Astrocyte (in vitro differentiated cells and primary cell): ENCODE measurements around the gene CD300LD. TPM values are rescaled to one million over a fixed set of nuclear protein-coding genes. Genes with fewer than 3 reads are reported as not detected.

Experiments
- DNase-seq: peaks from one replicate; pipeline ENCODE4 v3.0.0-alpha.2; 2010; ENCODE audit warnings: low read depth
- FAIRE-seq: peaks from 2 replicates; lab custom pipeline; 2011; peaks lifted over from hg19 to GRCh38; lab: Jason Lieb, UNC
- H2AFZ ChIP-seq: 2 replicates; pipeline ENCODE4 v1.6.0; 2012; ENCODE audit warnings: low read depth, low read length, inconsistent platforms
- H3K27ac ChIP-seq: 2 replicates; pipeline ENCODE4 v1.5.1; 2011; ENCODE audit warnings: low read depth, low read length, inconsistent platforms
- H3K27me3 ChIP-seq: 2 replicates; pipeline ENCODE4 v1.6.0; 2011; ENCODE audit warnings: low read length, inconsistent platforms; ENCODE audit not compliant: insufficient read depth
- H3K36me3 ChIP-seq: 2 replicates; pipeline ENCODE4 v1.5.1; 2011; ENCODE audit warnings: low read length, inconsistent platforms; ENCODE audit not compliant: insufficient read depth
- H3K4me1 ChIP-seq: 2 replicates; pipeline ENCODE4 v1.5.1; 2011; ENCODE audit warnings: low read length, inconsistent platforms; ENCODE audit not compliant: insufficient read depth
- H3K4me2 ChIP-seq: 2 replicates; pipeline ENCODE4 v1.6.0; 2012; ENCODE audit warnings: low read length, inconsistent platforms
- H3K4me3 ChIP-seq: 2 replicates; pipeline ENCODE4 v1.5.1; 2011; ENCODE audit warnings: low read depth, mild to moderate bottlenecking, low read length, inconsistent platforms; ENCODE audit not compliant: insufficient read depth
- H3K79me2 ChIP-seq: 2 replicates; pipeline ENCODE4 v1.6.0; 2012; ENCODE audit warnings: mild to moderate bottlenecking, low read length, inconsistent platforms; ENCODE audit not compliant: insufficient read depth
- H3K9ac ChIP-seq: 2 replicates; pipeline ENCODE4 v1.6.0; 2012; ENCODE audit warnings: mild to moderate bottlenecking, low read length, inconsistent platforms
- H3K9me3 ChIP-seq: 2 replicates; pipeline ENCODE4 v1.5.1; 2012; ENCODE audit warnings: low read depth, mild to moderate bottlenecking, low read length, inconsistent platforms; ENCODE audit not compliant: insufficient read depth
- H4K20me1 ChIP-seq: 2 replicates; pipeline ENCODE4 v1.6.0; 2012; ENCODE audit warnings: low read length, inconsistent platforms; ENCODE audit not compliant: insufficient read depth
- H3K27ac Mint-ChIP-seq: one replicate; pipeline ENCODE4 v1.8.0; 2021; ENCODE audit warnings: mild to moderate bottlenecking, mixed read lengths; ENCODE audit not compliant: unreplicated experiment
- H3K27me3 Mint-ChIP-seq: one replicate; pipeline ENCODE4 v1.8.0; 2021; ENCODE audit warnings: low read depth, mixed read lengths; ENCODE audit not compliant: unreplicated experiment
- H3K36me3 Mint-ChIP-seq: one replicate; pipeline ENCODE4 v1.8.0; 2021; ENCODE audit warnings: low read depth, mixed read lengths; ENCODE audit not compliant: unreplicated experiment
- H3K4me1 Mint-ChIP-seq: one replicate; pipeline ENCODE4 v1.8.0; 2021; ENCODE audit warnings: low read depth, mixed read lengths; ENCODE audit not compliant: unreplicated experiment
- H3K4me3 Mint-ChIP-seq: one replicate; pipeline ENCODE4 v1.8.0; 2021; ENCODE audit warnings: mild to moderate bottlenecking, moderate library complexity, mixed read lengths; ENCODE audit not compliant: unreplicated experiment
- H3K9me3 Mint-ChIP-seq: one replicate; pipeline ENCODE4 v1.8.0; 2021; ENCODE audit warnings: mild to moderate bottlenecking, mixed read lengths; ENCODE audit not compliant: unreplicated experiment
- EZH2 ChIP-seq: IDR thresholded peaks from 2 replicates; pipeline ENCODE4 v1.6.1; 2012; ENCODE audit warnings: mild to moderate bottlenecking, low read length, inconsistent platforms; ENCODE audit not compliant: insufficient read depth
- total RNA-seq: library from RNA; stranded (reverse); gene quantifications from 2 replicates; pipeline ENCODE4 v1.2.1, GENCODE V29; 2021
- TF ChIP-seq, protein P1 (sequence below): IDR thresholded peaks from 2 replicates; pipeline ENCODE4 v1.5.1; 2011; ENCODE audit warnings: low read depth, mild to moderate bottlenecking, inconsistent platforms, low read length, moderate library complexity; ENCODE audit not compliant: insufficient read depth

The CD300LD gene
- total RNA-seq, 1 donor from 2014 or later = not detected

DNA sequence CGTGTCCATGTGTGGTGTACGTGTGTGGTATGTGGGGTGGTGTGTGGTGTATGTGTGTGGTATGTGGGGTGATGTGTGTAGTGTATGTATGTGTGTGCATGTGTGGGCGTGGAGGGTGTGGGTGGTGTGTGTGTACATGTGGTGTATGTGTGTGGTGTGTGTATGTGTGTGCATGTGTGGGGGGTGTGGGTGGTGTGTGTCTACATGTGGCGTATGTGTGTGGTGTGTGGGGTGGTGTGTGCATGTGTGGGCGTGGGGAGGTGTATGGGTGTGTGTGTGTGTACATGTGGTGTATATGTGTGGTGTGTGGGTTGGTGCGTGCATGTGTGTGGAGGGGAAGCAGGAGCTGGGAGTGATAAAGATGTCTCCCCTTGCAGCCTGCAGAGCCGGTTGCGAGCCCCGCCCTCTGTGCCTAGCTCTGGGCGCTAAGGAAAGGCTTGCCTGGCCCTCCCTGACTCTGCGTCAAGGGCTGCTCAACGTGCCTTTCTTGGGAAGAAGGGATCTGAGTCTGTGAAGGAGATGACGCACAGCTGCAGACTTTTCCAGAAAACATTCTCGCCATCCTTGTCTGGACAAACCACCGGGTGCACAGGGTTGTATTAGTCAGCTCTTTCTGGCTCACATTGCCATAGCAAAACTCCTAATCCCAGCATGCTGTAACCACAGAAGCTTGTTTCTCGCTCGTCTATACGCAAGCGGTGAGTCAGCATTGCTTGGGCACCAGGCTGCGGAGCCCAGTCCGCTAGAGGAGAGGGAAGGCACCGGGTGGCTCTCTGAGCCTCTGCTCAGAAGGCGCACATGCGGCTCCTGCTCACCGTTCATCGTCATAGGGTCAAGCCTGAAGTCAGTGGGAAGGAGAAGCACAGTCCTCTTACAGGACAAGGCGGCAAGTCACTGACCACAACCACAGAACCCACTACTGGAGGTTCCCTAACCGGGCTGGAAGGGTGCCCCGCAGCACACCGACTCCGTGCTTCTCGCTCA, 22.8 kb downstream of the CD300LD start:
- Mint-ChIP-seq H3K4me1 (peaks cover 20% of the 10 kb centered on the region), H3K27ac (peak overlapping the region; percentile 96), H3K4me3 (no peak overlapping the region), H3K9me3 (peaks cover 8% of the 10 kb centered on the region), H3K36me3 (peaks cover 2% of the 10 kb centered on the region), H3K27me3 (peaks cover 17% of the 10 kb centered on the region)
- H3K4me3 ChIP-seq = no peak overlapping the region
- H3K36me3 ChIP-seq = no peaks in the 10 kb centered on the region
- no peaks in the 10 kb centered on the region for H3K79me2 ChIP-seq
- H2AFZ ChIP-seq = peak overlapping the region; percentile 27
- peak; percentile 100 for DNase-seq
- H3K9me3 ChIP-seq = peaks cover 6% of the 10 kb centered on the region
- H3K4me1 ChIP-seq = peaks cover 11% of the 10 kb centered on the region
- FAIRE-seq = peak; percentile 98
- peaks cover 8% of the 10 kb centered on the region for H4K20me1 ChIP-seq
- TF ChIP-seq, protein P1, sequence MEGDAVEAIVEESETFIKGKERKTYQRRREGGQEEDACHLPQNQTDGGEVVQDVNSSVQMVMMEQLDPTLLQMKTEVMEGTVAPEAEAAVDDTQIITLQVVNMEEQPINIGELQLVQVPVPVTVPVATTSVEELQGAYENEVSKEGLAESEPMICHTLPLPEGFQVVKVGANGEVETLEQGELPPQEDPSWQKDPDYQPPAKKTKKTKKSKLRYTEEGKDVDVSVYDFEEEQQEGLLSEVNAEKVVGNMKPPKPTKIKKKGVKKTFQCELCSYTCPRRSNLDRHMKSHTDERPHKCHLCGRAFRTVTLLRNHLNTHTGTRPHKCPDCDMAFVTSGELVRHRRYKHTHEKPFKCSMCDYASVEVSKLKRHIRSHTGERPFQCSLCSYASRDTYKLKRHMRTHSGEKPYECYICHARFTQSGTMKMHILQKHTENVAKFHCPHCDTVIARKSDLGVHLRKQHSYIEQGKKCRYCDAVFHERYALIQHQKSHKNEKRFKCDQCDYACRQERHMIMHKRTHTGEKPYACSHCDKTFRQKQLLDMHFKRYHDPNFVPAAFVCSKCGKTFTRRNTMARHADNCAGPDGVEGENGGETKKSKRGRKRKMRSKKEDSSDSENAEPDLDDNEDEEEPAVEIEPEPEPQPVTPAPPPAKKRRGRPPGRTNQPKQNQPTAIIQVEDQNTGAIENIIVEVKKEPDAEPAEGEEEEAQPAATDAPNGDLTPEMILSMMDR = no peak
- no peak for TF ChIP-seq EZH2
- H3K27ac ChIP-seq = peak overlapping the region; percentile 82
- H3K9ac ChIP-seq = peak overlapping the region; percentile 72
- H3K27me3 ChIP-seq = peaks cover 20% of the 10 kb centered on the region
- H3K4me2 ChIP-seq = peak overlapping the region; percentile 52

DNA sequence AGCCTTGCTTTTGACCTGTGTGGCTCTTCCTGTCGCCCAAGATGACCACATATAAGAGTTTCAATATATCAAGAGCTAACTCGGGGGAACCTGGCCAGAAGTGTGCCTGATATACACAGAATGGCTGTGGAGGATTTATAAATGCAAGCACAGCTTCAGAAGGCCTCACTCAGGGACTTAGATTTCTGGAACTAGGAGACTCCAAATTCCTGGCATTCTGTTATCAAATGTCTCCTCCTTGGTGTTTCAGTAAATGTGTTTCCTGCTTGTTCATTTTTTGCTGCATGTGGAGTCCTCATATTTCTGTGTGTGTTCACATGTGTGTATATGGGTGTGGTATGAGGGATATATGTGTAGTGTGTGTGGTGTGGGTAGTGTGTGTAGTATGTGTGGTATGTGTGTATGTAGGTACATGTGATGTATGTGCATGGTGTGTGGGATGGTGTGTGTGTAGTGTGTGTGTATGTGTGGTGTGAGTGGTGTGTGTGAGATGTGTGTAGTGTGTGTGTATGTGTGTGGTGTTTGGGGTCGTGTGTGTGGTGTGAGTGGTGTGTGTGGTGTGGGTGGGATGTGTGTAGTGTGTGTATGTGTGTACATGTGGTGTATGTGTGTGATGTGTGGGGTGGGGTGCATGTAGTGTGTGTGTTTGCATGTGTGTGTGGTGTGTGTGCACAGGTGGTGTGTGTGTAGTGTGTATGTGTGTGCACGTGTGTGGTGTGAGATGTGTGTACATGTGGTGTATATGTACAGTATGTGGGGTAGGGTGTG, 23.8 kb downstream of the CD300LD start:
- H3K9me3 Mint-ChIP-seq = peaks cover 11% of the 10 kb centered on the region
- DNase-seq = peak; percentile 81
- H3K4me3 ChIP-seq = no peak overlapping the region
- H3K9me3 ChIP-seq = peaks cover 6% of the 10 kb centered on the region
- H3K4me2 ChIP-seq = no peak overlapping the region
- no peak for TF ChIP-seq EZH2
- TF ChIP-seq, protein P1 = no peak
- peaks cover 8% of the 10 kb centered on the region for H4K20me1 ChIP-seq
- peaks cover 11% of the 10 kb centered on the region for H3K4me1 ChIP-seq
- FAIRE-seq = peak; percentile 54
- H2AFZ ChIP-seq = no peak overlapping the region
- peaks cover 20% of the 10 kb centered on the region for H3K4me1 Mint-ChIP-seq
- H3K36me3 Mint-ChIP-seq = peaks cover 2% of the 10 kb centered on the region
- H3K27ac Mint-ChIP-seq = peak overlapping the region; percentile 37
- no peaks in the 10 kb centered on the region for H3K79me2 ChIP-seq
- H3K27ac ChIP-seq = no peak overlapping the region
- no peaks in the 10 kb centered on the region for H3K36me3 ChIP-seq
- no peak overlapping the region for H3K4me3 Mint-ChIP-seq
- H3K27me3 Mint-ChIP-seq = peaks cover 17% of the 10 kb centered on the region
- peak overlapping the region; percentile 65 for H3K9ac ChIP-seq
- H3K27me3 ChIP-seq = peaks cover 19% of the 10 kb centered on the region
